A673 (cell line): ENCODE results near the gene OPN1MW3. TPM values are rescaled to one million over a fixed set of nuclear protein-coding genes. Genes with fewer than 3 reads are reported as not detected.
"Not testable (repeated sequence)": the region's sequence is repeated elsewhere in the genome, so short reads cannot be mapped to it uniquely, and the experiment has no call there.

ENCODE experiments used
- BruUV-seq: library from RNA; stranded (reverse); fragments of 400-500 nt; replicated peaks from 2 replicates; lab custom pipeline; 2021; lab: Mats Ljungman, UMichigan
- CTCF ChIA-PET: fragments of 300-600 bp; sonication (Branson Sonifier 250); formaldehyde crosslinking; loops from one replicate; lab custom pipeline; 2022; ENCODE audit warnings: antibody characterized with exemption; lab: Charles Lee
- POLR2A ChIA-PET: fragments of 300-600 bp; sonication (Branson Sonifier 250); formaldehyde crosslinking; loops from one replicate; lab custom pipeline; 2022; ENCODE audit warnings: antibody characterized with exemption; ENCODE audit not compliant: low non-redundant PET; lab: Charles Lee
- DNase-seq: peaks from one replicate; pipeline ENCODE4 v3.0.0-alpha.2; 2015; ENCODE audit warnings: low spot score
- H3K27ac ChIP-seq: fragments of 200-600 bp; sonication (generic); 2 replicates; pipeline ENCODE4 v1.5.1; 2016; ENCODE audit warnings: mixed run types, low read depth, mild to moderate bottlenecking, mixed read lengths, antibody characterized with exemption, low read length; ENCODE audit not compliant: poor library complexity, severe bottlenecking
- H3K27me3 ChIP-seq: fragments of 200-600 bp; sonication (generic); replicated peaks from 2 replicates; pipeline ENCODE4 v1.6.1; 2017; ENCODE audit warnings: mixed run types, low read depth, mild to moderate bottlenecking, mixed read lengths, antibody characterized with exemption, low read length; ENCODE audit not compliant: insufficient read depth, poor library complexity
- H3K36me3 ChIP-seq: fragments of 200-600 bp; sonication (generic); 2 replicates; pipeline ENCODE4 v1.6.1; 2016; ENCODE audit warnings: mixed run types, mild to moderate bottlenecking, mixed read lengths, antibody characterized with exemption, low read length; ENCODE audit not compliant: insufficient read depth, poor library complexity, severe bottlenecking
- H3K4me1 ChIP-seq: fragments of 200-600 bp; sonication (generic); 2 replicates; pipeline ENCODE4 v1.6.1; 2017; ENCODE audit warnings: mixed run types, mild to moderate bottlenecking, mixed read lengths, antibody characterized with exemption, low read length; ENCODE audit not compliant: insufficient read depth, poor library complexity, severe bottlenecking
- H3K4me3 ChIP-seq: fragments of 200-600 bp; sonication (generic); 2 replicates; pipeline ENCODE4 v1.5.1; 2016; ENCODE audit warnings: low read depth, mixed run types, mild to moderate bottlenecking, mixed read lengths, low read length; ENCODE audit not compliant: poor library complexity, severe bottlenecking
- H3K9me3 ChIP-seq: fragments of 200-600 bp; sonication (generic); 2 replicates; pipeline ENCODE4 v1.6.1; 2016; ENCODE audit warnings: mixed run types, low read depth, mild to moderate bottlenecking, mixed read lengths, antibody characterized with exemption, low read length; ENCODE audit not compliant: poor library complexity, severe bottlenecking
- intact Hi-C: fragments of 100-400 bp; cut with micrococcal nuclease; formaldehyde crosslinking; loops from one replicate; pipeline ENCODE4 v1.10.0; 2022; ENCODE audit not compliant: unreplicated experiment
- total RNA-seq: library from RNA; stranded (reverse); gene quantifications from 2 replicates; pipeline ENCODE4 v1.2.3, GENCODE V29; 2021

OPN1MW3 gene
- total RNA-seq, 1 experiment from 2014 or later, result not detected

DNA sequence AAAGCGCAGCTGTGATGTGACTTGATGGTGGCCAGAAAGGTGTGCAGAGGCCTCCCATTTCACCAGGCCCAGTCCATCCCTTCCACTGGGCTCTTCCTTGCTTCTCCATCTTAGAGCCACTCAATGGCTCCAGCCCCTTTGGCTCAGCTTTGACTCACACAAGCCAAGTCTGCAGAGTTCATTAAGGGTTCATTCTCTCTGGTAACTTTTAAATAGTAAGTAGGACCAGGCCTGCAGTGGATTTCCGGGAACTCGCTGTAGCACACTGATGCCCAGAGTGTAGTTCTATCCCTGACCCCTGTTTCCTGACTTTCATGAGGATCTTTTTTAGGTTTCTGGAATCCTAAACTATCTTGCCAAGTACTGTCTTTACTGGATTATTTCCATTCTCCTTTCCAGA lies 25.9 kb upstream of the OPN1MW3 start:
- H3K9me3 ChIP-seq, DNase-seq, H3K4me3 ChIP-seq, CTCF ChIA-PET, POLR2A ChIA-PET, H3K4me1 ChIP-seq, H3K27me3 ChIP-seq, intact Hi-C loops, H3K27ac ChIP-seq, H3K36me3 ChIP-seq, BruUV-seq: not testable (repeated sequence)

DNA sequence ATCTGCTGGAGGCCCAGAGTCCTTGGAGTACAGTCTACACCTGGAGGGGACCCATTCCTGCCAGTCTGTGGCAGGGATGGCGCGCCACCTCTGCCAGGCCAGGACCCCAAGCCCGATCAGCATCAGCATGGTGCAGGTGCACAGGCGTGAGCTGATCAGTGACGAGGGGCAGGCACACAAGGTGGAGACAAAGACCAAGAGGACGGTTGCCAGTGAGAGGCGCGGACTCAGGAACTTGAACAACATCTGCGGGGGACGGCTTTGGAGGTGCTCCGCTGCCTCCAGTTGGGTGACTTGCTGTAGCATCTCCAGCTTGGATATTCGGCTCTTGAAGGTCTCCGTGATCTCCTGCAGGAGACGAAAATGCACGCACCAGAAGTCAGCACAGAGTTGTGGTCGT lies 23.8 kb upstream of the OPN1MW3 start:
- H3K4me1 ChIP-seq, CTCF ChIA-PET, BruUV-seq, H3K9me3 ChIP-seq, POLR2A ChIA-PET, DNase-seq, H3K4me3 ChIP-seq, H3K27me3 ChIP-seq, H3K27ac ChIP-seq, H3K36me3 ChIP-seq, intact Hi-C loops: not testable (repeated sequence)

DNA sequence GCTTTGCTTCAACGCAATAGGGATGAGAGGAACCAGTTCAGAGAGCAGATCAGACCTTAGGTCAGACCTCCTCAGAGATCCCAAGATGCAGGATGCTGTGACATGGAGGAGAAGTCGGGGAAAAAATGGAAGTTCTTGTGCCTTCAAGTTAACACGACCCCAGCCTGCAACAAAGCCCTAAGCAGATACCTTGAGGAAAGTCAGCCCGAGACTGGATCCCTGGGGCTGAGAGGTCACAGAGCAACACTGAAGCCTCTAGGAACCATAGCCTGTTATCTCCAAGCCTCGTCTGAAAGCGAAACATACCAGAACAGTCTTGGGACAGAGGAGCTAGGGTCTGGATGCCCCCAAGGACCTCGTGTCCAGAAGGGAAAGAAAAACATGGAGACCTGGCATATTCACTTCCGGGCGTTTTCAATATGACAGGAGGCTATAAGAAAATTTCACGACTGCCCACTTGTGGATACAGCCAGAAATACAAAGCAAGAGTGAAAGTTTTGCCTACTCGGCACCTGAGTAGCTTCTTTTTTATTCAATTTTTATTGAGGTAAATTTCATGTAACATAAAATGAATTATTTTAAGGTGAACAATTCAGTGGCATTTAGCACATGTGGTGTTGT lies 18.3 kb upstream of the OPN1MW3 start:
- intact Hi-C loops, H3K9me3 ChIP-seq, H3K4me3 ChIP-seq, DNase-seq, H3K27ac ChIP-seq, H3K36me3 ChIP-seq, H3K27me3 ChIP-seq, H3K4me1 ChIP-seq, BruUV-seq, POLR2A ChIA-PET: not testable (repeated sequence)
- CTCF ChIA-PET, result interaction anchor here (0.7 kb wide), 1 partner anchor 216 kb away, joined by 6 read pairs; no protein-coding TSS in a partner anchor

DNA sequence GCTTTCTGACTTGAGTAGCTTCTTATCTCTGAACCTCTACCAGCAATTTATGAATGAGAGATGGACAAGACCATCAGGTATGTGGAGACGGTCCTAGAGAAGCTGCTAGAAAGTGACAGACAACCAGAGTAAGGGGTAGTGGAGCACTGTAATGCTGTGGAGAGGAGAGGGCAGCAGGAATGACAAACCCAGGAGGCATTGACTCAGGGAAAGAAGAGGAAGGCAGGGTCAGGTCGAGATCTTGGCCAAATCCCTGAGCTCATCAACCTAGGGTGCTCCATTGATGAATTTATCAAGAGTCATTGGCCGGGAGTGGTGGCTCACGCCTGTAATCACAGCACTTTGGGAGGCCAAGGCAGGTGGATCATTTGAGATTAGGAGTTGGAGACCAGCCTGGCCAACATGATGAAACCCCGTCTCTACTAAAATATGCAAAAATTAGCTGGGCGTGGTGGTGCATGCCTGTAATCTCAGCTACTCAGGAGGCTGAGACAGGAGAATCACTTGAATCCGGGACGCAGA lies 17.3 kb upstream of the OPN1MW3 start:
- H3K4me3 ChIP-seq, intact Hi-C loops, H3K27me3 ChIP-seq, DNase-seq, H3K36me3 ChIP-seq, H3K4me1 ChIP-seq, H3K27ac ChIP-seq, H3K9me3 ChIP-seq, BruUV-seq, POLR2A ChIA-PET: not testable (repeated sequence)
- CTCF ChIA-PET, result interaction anchor here (0.7 kb wide), 1 partner anchor 412 kb away, joined by 3 read pairs; no protein-coding TSS in a partner anchor

DNA sequence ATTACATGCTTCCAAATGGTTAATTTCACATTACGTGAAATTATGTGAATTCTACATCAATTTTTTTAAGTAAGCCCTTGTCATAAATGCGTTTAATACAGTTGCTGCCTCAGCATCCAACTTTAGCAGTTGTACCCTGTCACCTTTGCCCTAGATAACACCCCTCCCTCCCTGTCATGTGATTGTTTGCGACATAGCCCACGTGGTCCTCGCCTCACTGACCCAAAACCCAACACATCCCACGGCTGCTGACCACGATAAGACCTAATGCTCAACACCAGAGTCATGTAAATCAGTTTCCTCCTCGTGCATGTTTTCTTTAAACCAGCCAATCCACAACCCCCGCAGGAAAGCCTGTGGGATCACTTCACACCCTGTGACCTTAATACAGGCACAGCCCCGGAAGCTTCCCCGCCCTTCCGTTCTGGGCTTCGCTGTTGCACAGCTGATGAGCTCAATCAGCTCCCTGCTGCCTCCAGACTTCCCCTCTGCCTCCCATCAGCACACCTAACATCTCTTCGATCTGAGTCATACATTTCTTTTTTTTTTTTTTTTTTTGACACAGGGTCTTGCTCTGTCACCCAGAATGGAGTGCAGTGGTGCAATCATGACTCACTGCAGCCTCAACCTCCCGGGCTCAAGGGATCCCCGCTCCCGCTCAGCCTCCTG lies 9.9 kb upstream of the OPN1MW3 start:
- H3K4me3 ChIP-seq, BruUV-seq, CTCF ChIA-PET: not testable (repeated sequence)

DNA sequence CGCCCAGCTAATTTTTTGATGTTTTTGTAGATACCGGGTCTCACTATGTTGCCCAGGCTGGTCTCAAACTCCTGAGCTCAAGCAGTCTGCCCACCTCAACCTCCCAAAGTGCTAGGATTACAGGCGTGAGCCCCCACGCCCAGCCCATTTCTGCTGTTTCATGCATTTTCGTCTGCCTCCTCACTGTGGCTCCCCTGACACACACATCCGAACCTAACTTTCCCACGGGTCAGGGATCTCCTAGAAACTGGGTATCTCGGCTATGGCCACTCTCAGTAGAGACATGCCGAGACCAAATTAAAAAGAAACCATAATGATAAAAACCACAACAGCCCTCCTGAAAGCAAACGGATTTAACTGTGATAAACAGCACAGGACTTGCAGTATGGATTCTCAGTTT lies 9.3 kb upstream of the OPN1MW3 start:
- H3K27me3 ChIP-seq, H3K4me3 ChIP-seq, DNase-seq, H3K9me3 ChIP-seq, CTCF ChIA-PET, H3K4me1 ChIP-seq, POLR2A ChIA-PET, H3K36me3 ChIP-seq, H3K27ac ChIP-seq, BruUV-seq, intact Hi-C loops: not testable (repeated sequence)

More for the DNA sequence above, 9.9 kb upstream of the OPN1MW3 start:
- H3K27ac ChIP-seq, H3K36me3 ChIP-seq, H3K9me3 ChIP-seq, H3K27me3 ChIP-seq, intact Hi-C loops, DNase-seq, H3K4me1 ChIP-seq, POLR2A ChIA-PET: not testable (repeated sequence)

DNA sequence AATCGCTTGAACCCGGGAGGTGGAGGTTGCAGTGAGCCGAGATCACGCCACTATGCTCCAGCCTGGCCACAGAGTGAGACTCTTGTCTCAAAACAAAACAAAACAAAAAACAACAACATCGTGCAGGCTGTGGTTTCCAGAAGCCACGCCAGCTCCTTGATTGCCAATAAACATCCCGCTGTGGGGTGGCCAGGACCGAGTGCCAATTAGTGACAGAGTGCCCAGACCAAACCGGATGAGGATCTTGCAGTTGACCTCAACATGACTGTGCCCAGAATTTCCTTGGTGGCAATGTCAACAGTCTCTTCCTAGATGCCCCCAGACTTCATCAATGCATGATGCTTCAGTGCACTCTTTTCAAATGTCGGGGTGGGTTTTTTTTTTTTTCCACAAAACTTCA lies 1.3 kb downstream of the OPN1MW3 start:
- POLR2A ChIA-PET, H3K36me3 ChIP-seq, BruUV-seq, H3K4me3 ChIP-seq, H3K27me3 ChIP-seq, CTCF ChIA-PET, DNase-seq, H3K27ac ChIP-seq, intact Hi-C loops, H3K9me3 ChIP-seq, H3K4me1 ChIP-seq: not testable (repeated sequence)
